Medulla oblongata (tissue), 1 donor: Measurements from ENCODE around the gene ZNF41.
"Not testable (repeated sequence)": the region's sequence is repeated elsewhere in the genome, so short reads cannot be mapped to it uniquely, and the experiment has no call there.

Experiments used
- DNase-seq: peaks from one replicate; pipeline ENCODE4 v3.0.0-alpha.2; 2015; ENCODE audit errors: extremely low spot score

ZNF41 gene

GRCh38 chrX:47492133-47492532 is 9.1 kb upstream of the ZNF41 start:
- not testable (repeated sequence) for DNase-seq

- no peak for DNase-seq
Observed at GRCh38 chrX:47489507-47490275, 6.7 kb upstream of the ZNF41 start.

- DNase-seq, result no peak
Observed at GRCh38 chrX:47484885-47485284, 1.9 kb upstream of the ZNF41 start.

GRCh38 chrX:47483306-47484268 is 565 bp upstream of the ZNF41 start:
- DNase-seq, result peak; percentile 32

GRCh38 chrX:47482065-47482511 is 934 bp downstream of the ZNF41 start:
- DNase-seq, result no peak

GRCh38 chrX:47481160-47481559 is 1.9 kb downstream of the ZNF41 start:
- no peak for DNase-seq

GRCh38 chrX:47480576-47480975 is 2.4 kb downstream of the ZNF41 start:
- DNase-seq, result no peak

- no peak for DNase-seq
Observed at GRCh38 chrX:47475476-47475875, 7.5 kb downstream of the ZNF41 start.

GRCh38 chrX:47467106-47467505 is 15.9 kb downstream of the ZNF41 start:
- no peak for DNase-seq

- DNase-seq, result no peak
Observed at GRCh38 chrX:47460561-47460960, 22.5 kb downstream of the ZNF41 start.

GRCh38 chrX:47458528-47458927 is 24.5 kb downstream of the ZNF41 start:
- no peak for DNase-seq

- DNase-seq, result no peak
Observed at GRCh38 chrX:47456080-47456479, 26.9 kb downstream of the ZNF41 start.

- DNase-seq, result no peak
Observed at GRCh38 chrX:47452112-47452511, 30.9 kb downstream of the ZNF41 start.

- no peak for DNase-seq
Observed at GRCh38 chrX:47448165-47448806, 34.7 kb downstream of the ZNF41 start.

- DNase-seq, result no peak
Observed at GRCh38 chrX:47447607-47448006, 35.4 kb downstream of the ZNF41 start.

- DNase-seq, result no peak
Observed at GRCh38 chrX:47446971-47447370, 36.1 kb downstream of the ZNF41 start.

GRCh38 chrX:47446431-47446830 is 36.6 kb downstream of the ZNF41 start:
- DNase-seq, result no peak

- no peak for DNase-seq
Observed at GRCh38 chrX:47430925-47431324, 52.1 kb downstream of the ZNF41 start.

GRCh38 chrX:47422444-47422843 is 60.6 kb downstream of the ZNF41 start:
- no peak for DNase-seq

- no peak for DNase-seq
Observed at GRCh38 chrX:47420962-47421361, 62.1 kb downstream of the ZNF41 start.

GRCh38 chrX:47420265-47420664 is 62.8 kb downstream of the ZNF41 start:
- DNase-seq, result no peak

- DNase-seq, result no peak
Observed at GRCh38 chrX:47413179-47413594, 69.8 kb downstream of the ZNF41 start.
